Tibial nerve (tissue), 4 donors: ENCODE results near the gene SLC7A10.

ENCODE experiments used
- CTCF ChIP-seq, 5 experiments: fragments of 200-600 bp in 3 of 5; fragments of 450-650 bp in 2 of 5; sonication (generic) in 3 of 5; IDR thresholded peaks; one replicate each; pipeline ENCODE4 v1.5.1; 2016 to 2019; ENCODE audit warnings: antibody characterized with exemption in 5 of 5, mild to moderate bottlenecking in 3 of 5, moderate library complexity in 2 of 5
- EP300 ChIP-seq, 2 donors: sonication (generic); formaldehyde crosslinking; IDR thresholded peaks; one replicate each; pipeline ENCODE4 v1.6.1; 2017; ENCODE audit warnings: antibody characterized with exemption in 2 of 2, mild to moderate bottlenecking in 1 of 2
- POLR2A ChIP-seq, 2 donors: fragments of 450-650 bp; IDR thresholded peaks; one replicate each; pipeline ENCODE4 v1.6.1; 2017; ENCODE audit warnings: antibody characterized with exemption in 2 of 2, mild to moderate bottlenecking in 2 of 2, moderate library complexity in 2 of 2

GRCh38 chr19:33241091-33241529, 15.5 kb upstream of the SLC7A10 start:
- TF ChIP-seq CTCF (IDR thresholded peaks at IDR 0.05), result no peak
- no peak for TF ChIP-seq EP300 (IDR thresholded peaks at IDR 0.05)
- TF ChIP-seq POLR2A (IDR thresholded peaks at IDR 0.05), result no peak
